Middle frontal gyrus (tissue), 1 donor: ENCODE results near the gene ZNF142.

ENCODE experiments used
- DNase-seq: peaks from one replicate; pipeline ENCODE4 v3.0.0-alpha.2; 2015; ENCODE audit warnings: low spot score; ENCODE audit errors: extremely low spot score

The ZNF142 gene, protein sequence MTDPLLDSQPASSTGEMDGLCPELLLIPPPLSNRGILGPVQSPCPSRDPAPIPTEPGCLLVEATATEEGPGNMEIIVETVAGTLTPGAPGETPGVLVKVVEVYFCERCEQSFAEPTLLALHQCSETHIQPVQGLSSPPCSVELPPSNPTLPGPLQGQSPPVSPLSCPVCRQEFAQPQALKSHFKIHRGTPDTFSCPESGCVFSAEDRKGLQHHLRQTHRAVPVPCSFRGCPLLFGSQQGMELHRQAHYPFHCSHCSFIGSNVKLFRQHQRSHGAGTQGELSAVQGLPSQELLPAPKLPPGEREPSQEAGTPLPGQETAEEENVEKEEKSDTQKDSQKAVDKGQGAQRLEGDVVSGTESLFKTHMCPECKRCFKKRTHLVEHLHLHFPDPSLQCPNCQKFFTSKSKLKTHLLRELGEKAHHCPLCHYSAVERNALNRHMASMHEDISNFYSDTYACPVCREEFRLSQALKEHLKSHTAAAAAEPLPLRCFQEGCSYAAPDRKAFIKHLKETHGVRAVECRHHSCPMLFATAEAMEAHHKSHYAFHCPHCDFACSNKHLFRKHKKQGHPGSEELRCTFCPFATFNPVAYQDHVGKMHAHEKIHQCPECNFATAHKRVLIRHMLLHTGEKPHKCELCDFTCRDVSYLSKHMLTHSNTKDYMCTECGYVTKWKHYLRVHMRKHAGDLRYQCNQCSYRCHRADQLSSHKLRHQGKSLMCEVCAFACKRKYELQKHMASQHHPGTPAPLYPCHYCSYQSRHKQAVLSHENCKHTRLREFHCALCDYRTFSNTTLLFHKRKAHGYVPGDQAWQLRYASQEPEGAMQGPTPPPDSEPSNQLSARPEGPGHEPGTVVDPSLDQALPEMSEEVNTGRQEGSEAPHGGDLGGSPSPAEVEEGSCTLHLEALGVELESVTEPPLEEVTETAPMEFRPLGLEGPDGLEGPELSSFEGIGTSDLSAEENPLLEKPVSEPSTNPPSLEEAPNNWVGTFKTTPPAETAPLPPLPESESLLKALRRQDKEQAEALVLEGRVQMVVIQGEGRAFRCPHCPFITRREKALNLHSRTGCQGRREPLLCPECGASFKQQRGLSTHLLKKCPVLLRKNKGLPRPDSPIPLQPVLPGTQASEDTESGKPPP (N-terminal part only)

DNA sequence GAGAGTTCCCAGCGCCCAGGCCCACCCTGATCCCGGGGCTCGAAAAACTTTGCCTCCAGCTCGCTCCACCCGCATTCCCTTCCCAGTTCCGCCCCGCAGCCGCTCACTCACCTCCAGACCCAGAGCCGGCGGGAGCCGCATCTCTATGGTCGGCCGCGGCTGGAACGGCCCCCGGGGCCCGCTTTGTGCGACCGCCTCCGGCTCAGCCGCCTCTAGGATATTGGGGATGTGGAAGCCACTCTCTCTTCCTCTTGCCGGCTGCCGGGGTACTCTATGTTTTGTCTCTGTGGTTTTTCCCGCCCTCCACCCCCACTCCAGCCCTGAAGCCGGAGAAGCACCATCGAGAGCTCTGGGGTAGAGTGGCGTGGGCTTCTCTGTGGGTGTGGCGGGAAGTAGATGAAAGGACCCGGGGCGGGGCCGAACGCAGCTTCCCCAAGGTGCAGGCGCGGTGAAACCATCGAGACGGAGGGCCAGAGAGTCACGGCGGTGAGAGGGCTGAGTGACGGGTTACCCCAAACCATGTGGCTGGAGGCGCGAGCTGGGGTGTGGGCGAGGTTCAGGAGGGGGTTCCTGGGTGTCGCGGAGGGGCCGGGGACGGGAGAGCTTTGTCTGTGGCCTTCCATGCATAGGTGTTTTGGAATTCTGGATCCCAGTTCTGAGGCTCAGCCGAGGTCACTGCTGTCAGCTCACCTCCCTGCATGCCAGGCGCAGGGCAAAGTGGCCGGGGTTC, at the start of gene ZNF142, which contains the start of gene BCS1L:
Gene ZNF142 (minus strand): TSS at position 366 of the 730 bp plus-strand sequence. CDS start 3,194 bp downstream, outside the sequence.
Gene BCS1L (plus strand): TSS at position 426 of the 730 bp plus-strand sequence. CDS start 1,305 bp downstream, outside the sequence.
- DNase-seq, result peak; percentile 85

DNA sequence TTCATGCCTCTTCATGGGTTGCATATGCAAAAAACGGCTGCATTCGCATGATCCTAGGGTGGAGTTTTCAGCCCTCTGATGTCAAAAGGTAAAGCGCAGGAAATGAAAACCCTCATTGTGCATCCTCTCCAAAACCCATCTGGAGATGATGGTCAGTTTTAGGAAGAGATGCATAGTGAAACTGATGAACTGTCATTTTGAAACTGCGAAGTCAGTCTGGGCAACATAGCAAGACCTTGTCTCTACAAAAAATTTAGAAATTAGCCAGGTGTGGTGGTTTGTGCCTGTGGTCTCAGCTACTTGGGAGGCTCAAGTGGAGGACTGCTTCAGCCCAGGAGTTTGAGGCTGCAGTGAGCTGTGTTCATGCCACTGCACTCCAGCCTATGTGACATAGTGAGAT, 48.7 kb upstream of the ZNF142 start:
- DNase-seq, result no peak

DNA sequence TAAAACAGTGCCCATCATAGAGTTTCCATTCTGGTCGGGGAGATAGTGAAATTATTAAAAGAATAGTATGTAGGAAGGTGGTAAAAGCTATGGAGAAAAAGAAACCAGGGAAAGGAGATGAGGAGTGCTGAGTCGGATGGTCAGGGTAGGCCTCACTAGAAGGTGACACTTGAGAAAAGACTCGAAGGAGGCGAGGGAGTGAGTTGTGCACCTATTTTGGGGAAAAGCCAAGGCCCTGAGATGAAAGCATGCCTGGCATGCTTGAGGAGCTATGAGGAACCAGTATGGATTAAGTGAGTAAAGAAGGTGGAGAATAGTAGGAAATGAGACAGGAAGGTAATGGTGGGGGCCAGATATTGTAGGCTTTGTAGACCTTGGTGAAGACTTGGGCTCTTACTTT, 43.9 kb upstream of the ZNF142 start:
- no peak for DNase-seq

DNA sequence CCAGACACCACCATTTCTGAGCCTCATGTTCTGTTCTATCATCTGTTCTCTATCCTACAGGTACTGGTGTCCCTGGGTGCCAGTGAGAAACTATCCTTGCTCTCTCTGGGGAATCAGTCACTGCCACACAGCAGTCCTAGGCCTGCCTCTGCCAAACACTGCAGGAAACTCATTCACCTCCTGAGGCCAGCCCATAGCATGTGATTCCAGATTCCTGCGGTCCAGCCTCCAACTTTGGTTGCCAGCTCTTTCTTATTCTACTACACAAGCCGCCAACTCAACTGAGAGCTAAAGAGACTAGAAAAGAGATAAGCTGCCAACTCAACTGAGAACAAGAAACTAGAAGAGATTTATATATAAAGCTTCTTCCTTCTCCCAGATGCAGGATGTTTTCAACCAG, 42.4 kb upstream of the ZNF142 start:
- DNase-seq, result no peak

DNA sequence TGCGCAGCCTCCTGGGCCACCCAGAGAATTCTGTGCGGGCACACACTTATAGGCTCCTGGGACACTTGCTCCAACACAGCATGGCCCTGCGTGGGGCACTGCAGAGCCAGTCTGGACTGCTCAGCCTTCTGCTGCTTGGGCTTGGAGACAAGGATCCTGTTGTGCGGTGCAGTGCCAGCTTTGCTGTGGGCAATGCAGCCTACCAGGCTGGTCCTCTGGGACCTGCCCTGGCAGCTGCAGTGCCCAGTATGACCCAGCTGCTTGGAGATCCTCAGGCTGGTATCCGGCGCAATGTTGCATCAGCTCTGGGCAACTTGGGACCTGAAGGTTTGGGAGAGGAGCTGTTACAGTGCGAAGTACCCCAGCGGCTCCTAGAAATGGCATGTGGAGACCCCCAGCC, 39.5 kb upstream of the ZNF142 start:
- no peak for DNase-seq

DNA sequence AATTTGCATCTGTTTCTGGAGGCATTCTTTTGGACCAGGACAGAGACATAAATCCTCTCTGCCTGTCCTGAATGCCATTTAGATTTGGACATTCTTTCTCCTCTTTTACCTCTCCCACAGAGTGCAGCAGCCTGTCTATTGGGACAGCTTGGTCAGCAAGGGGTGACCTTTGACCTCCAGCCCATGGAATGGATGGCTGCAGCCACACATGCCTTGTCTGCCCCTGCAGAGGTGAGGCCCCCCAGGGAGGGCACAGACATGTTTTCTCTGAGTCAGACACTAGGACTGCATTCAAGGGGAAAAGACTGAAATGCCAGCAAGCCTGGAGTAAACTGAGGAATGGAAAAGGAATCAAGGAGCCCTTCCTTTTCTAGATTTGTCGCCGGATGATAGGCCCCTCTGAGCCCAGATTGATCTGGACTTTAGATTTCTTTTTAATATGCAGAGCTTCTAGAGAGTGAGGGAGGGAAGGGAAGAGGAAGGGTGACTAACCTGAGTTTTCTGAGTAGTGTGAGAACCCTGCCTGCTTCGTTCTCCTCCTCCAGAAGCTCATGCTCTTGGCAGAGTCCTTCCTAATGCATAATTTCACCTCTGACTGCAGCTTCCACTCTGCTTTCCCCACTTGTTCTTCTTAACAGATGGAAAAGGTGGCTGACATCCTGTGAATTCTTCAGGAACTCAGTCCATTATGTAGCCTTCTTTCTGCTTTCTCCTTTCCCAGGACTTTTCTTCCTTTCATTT, 35.2 kb upstream of the ZNF142 start:
- DNase-seq, result no peak

DNA sequence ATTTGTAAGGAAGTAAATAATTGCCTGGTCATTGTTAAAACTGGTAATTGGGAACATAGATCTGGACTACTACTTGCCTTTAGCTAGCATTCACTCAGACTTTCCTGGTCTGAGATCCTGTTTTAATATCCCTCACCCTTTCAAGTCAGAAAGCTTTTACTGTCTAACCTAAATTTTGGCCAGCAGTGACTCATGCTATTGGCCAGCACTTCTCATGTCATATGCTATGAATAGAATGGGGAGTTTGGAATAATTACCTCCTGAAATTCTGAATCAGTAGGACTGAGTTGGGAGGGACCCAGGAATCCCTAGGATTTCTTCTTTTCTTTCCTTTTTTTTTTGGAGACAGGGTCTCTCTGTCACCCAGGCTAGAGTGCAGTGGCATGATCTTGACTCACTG, 31.8 kb upstream of the ZNF142 start:
- DNase-seq, result no peak

DNA sequence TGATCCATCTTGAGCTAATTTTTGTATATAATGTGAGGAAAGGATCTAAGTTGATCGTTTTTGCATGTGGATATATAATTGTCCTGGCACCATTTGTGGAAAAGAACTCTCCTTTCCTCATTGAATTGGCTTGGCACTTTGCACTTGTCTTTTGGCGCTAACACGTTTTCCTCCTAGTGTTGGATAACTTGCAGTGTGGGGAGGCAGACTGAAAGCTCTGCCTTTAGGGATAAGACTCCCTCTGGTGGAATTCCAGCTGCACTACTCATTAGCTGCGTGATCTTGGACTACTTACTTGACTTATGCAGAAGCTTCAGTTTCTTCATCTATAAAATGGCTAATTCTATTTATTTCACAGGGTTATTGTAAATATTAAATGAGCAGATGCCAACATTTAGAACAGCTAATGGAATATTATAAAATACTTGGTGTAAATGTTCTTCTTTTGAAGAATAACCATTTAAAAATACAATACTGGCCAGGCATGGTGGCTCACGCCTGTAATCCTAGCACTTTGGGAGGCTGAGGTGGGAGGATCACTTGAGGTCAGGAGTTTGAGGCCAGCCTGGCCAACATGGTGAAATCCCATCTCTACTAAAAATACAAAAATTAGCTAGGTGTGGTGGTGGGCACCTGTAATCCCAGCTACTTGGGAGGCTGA, 28.1 kb upstream of the ZNF142 start:
- DNase-seq, result peak; percentile 53

DNA sequence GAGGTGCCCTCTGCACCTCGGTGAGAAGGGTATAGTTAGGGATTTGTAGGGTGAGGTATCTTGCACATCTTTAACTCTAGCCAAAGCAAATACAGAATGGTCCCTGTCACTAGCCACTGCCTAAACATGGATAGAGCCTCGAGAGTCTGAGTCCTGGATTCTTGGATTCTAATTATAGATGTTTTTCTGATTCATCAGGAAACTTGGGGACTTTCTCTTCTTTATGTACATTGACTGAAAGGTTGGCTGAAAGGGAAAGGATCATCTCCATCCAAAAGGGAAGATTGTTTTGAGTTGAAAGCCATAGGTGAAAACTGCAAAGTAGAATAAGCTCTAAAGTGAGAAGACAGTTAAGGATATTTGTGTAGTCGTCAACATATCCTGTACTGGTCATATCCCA, 20.6 kb upstream of the ZNF142 start:
- DNase-seq, result no peak

DNA sequence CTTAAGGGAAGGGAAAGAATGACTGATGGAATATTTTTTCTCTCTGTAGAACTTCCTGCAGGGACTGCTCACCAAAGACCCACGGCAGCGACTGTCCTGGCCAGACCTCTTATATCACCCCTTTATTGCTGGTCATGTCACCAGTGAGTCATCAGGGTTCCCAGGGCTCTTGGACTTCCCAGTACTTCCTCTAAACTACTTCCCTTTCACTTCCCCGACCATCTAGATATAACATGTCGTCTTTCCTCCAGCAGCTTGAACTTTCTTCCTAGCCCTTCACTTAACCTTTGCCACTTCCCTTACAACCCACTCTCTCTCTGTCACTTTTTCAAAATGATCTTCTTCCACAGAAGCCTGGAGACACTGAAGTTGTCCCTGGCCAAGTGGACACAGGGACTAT, 19.7 kb upstream of the ZNF142 start:
- DNase-seq, result no peak

DNA sequence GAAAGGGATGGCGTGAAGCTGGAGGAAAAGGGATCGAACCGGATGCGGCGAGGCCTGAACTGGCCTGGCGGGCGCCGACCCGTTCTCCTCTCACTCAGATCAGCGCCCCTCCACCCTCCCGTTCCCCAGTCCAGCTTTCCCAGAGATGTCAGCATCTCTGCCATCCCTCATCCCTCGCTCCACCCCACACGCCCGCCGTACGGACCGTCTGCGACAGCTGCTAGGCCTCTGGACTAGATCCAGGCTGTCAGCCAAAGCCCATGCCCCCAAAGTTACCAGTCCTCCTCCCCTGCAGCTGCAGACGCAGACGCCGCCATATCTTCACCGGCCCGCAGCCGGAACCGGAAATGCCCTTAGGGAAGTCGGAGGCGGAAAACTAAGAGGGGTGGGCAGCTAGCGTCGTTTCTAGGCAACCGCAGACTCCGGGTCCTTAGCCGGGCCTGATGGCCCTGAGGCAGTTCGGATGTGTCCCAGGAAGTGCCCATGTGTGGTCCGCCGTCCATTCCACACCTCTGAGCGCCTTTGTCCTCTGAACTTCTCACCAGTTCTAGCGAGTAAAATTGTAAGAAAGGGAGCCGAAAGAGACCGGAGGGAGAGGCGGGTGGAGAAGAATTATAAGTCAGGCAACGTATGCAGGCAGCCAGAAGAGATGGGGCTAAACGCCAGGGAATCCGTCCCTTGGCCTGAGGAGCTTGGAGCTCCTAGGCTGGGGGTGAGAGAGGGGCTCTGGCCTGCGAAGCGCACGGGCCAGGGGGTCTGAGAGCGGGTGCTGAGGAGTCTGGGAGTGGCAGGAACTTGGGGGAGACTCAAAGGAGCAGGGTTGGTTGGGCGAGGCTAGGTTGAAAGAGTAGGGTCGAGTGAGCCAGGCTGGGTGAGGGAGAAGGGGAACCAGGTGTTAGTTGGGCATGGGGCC, 12.5 kb upstream of the ZNF142 start, which contains the start of the genes RNF25 and STK36:
Gene RNF25 (minus strand): TSS at position 349 of the 913 bp plus-strand sequence. CDS start 32 bp downstream, at position 317.
Gene STK36 (plus strand): TSS at position 433 of the 913 bp plus-strand sequence. CDS start 744 bp downstream, outside the sequence.
- DNase-seq, result peak; percentile 80

DNA sequence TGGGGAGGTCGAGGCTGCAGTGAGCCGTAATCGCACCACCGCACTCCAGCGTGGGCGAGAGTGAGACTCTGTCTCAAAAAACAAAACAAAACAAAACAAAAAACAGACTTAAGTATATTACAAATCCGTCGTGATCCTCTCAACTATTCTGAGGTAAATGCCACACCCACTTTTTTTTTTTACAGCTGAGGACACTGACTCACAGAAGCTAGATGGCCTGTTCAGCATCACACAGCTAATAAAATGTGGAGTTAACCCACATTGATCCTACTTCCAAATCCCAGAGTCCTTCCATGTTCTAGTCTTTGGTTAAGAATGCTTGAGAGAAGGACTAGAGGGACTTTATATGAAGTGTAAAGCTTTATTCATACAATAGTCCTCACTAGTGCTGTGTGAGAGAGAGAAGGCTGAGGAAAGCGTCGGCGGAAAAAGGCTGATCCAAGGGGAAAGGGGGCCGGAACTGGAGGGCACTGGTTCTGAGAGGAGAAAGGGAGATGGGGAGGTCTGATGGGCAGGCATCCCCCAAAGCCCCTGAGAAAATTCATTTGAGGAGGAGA, 11.8 kb upstream of the ZNF142 start:
- DNase-seq, result no peak

DNA sequence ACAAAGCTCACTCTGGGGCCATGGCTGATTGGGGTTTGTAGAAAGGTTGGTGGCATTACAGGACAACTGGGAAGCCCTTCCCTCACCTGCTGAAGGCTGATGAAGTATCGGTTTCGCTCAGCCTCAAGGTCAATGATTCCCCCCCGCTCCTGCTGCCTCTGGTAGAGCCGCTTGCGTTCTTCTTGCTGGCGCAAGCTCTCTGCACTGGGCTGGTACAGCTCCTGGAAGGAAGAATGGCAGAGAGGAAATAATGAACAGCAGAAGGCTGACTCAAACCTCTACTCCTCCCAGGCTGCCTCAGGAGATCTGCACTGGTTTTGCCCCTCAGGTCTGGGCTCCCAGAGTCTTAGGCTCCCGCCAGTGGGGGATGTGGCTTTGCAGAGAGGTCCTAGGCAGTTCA, 5.2 kb upstream of the ZNF142 start:
- DNase-seq, result no peak

DNA sequence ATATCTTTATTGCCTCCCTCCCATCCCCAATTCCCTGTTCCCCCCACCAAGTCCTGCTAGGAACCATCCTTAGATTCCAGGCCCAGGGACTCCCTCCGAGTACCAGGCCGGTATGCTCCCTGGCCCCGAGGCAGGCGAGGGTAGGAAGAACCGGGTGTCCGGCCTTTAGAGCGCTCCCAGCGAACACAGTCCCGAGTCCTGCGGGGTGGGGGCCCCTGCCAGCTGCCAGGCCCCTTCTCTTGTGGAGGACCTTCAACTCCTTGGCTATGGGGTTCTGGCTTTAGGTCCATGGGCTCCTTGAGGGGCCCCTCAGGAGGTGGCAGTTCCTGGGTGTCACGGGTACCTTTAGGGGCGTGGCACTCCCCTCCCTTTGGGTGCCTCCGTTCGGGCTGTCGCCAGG, 4.5 kb upstream of the ZNF142 start:
- no peak for DNase-seq

DNA sequence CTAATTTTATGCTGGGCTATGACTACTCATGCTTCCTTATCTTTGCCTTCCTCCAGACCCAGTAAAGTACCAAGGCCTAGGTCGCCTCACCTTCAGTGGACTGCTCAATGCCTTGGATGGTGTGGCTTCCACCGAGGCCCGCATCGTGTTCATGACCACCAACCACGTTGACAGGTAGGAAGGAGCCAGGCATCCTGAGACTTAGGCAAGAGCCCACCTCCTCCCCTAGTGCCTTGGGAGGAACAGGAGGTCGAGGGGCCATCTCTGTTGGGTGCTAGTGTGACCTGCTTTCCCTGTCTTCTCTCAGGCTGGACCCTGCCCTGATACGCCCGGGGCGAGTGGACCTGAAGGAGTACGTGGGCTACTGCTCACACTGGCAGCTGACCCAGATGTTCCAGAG, 3.4 kb upstream of the ZNF142 start:
- DNase-seq, result no peak

DNA sequence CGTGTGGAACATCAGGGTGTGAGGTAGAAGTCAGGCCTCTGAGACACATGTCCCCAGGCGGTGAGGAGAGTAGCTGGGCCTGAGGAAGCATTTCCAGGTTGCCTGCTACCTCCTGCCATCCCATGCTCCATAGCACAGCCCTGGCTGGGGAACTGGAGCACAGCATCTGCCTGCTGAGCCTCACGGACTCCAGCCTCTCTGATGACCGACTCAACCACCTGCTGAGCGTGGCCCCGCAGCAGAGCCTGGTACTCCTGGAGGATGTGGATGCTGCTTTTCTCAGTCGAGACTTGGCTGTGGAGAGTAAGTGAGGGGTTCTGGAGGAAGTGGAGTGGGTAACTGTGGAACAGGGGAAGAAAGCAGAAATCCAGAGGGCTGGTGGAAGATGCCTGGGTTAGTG, 3.0 kb upstream of the ZNF142 start:
- DNase-seq, result no peak

DNA sequence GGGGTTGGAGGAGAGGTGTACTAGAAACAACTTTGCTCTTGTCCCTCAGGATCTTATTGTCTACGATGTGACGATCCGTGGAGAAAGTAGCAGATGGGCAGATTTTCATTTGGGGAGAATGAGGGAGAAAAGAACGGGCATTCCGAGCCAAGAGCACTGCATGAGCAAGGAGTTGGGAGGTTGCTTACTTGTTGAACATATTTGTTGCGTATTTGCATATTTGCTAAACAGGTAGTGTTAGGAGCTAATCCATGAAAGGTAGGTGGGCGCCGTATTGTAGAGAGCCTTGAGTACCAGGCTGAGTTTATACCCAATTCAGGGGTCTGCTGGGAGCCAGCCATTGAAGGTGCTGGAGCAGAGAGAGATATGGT, 550 bp upstream of the ZNF142 start:
- no peak for DNase-seq

DNA sequence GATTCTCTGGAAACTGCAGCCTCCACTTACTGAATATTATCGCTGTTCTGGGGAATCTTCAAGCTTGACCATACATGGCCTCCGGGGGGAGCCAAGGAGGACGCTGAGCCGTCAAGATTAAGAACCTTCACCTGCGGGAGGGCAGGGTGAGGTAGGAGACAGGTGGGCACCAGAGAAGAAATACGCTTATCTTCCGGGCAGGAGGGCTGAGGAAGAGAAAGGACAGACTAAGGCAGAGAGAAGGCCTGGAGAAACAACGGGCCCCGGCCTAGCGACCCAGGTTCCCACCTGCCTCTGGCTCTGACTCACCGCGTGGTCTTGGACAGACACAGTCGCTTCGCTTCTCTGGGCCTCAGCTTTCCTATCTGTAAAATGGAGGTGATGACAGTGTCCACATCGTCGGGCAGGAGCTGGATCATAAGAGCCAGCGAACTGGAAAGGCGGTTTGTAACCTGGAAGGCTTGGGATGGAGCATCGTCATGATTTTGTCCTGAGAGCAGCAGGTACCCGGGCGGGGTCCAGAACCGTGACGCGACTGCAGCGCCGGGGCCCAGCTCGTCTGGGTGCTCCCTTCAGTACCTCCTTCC, 659 bp downstream of the ZNF142 start:
- no peak for DNase-seq
